ENCODE results near the gene SMPD2.

DNA sequence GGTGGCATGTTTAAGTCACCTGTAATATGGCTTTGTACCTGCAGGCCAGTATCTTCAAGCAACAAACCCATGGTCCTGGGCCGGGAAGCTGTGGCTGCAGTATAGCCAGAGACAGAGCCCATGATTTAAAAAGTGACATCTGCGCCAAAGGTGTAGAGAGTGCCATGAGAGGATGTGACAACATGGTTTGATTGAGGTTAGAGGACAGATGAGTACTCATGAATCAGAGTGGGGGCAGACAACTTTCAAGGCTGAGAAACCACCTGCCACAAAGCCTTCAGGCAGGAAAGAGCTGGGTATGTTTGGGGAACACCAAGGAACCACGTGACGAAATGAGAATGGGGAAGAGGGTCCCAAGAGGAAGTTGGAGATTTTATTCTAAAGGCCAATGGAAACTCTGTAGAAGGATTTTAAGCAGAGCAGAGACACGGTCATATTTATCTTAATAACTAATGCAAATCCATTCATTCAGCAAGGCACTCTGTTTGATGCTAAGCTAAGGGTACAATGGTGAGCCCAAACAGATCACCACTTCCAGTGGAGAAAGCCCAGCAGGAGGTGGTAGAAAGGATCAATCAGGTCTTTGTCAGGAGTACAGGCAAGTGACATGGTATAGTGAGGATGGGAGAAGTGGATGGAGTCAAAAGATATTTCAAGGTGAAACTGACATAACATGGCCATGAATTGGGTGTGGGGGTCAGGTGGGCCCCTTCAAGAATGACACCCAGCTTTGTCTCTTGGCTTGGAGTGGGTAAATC, 18.4 kb downstream of the SMPD2 start:
- TF ChIP-seq EZH2phosphoT487 (IDR thresholded peaks at IDR 0.05; ENCODE audit: borderline replicate concordance) (no peak), CBX3 (IDR thresholded peaks at IDR 0.05; ENCODE audit: low read depth) (no peak), YY1 (IDR thresholded peaks at IDR 0.05; ENCODE audit: extremely low read depth, insufficient replicate concordance, low read depth, low read length) (no peak), POLR2A (IDR thresholded peaks at IDR 0.05; ENCODE audit: borderline replicate concordance, extremely low read depth, insufficient read depth, insufficient read length) (no peak), SIN3A (IDR thresholded peaks at IDR 0.05; ENCODE audit: low read depth) (no peak)

Measured in HCT116 (cell line).